SK-N-SH treated with all-trans-retinoic acid at 6 μM for 48 hours (cell line): ENCODE results near the gene KPNA6.

Experiments
- ARNTL ChIP-seq: fragments of 450-650 bp; formaldehyde crosslinking; IDR thresholded peaks from 2 replicates; pipeline ENCODE4 v1.5.0; 2020; ENCODE audit warnings: low read depth, mild to moderate bottlenecking, moderate library complexity, borderline replicate concordance
- CSDC2 ChIP-seq: fragments of 250-450 bp; sonication (Bioruptor Pico); IDR thresholded peaks from 2 replicates; pipeline ENCODE4 v1.5.0; 2020; ENCODE audit warnings: mild to moderate bottlenecking, moderate library complexity
- GLIS3 ChIP-seq: fragments of 250-450 bp; sonication (Bioruptor Pico); IDR thresholded peaks from 2 replicates; pipeline ENCODE4 v1.5.0; 2020; ENCODE audit warnings: mild to moderate bottlenecking, moderate library complexity
- PPARA ChIP-seq: fragments of 250-450 bp; sonication (Bioruptor Pico); IDR thresholded peaks from 2 replicates; pipeline ENCODE4 v1.5.0; 2020; ENCODE audit warnings: mild to moderate bottlenecking, borderline replicate concordance
- RARB ChIP-seq: fragments of 250-450 bp; sonication (Bioruptor Pico); IDR thresholded peaks from 2 replicates; pipeline ENCODE4 v1.8.0; 2021; ENCODE audit warnings: mild to moderate bottlenecking, moderate library complexity
- TCF4 ChIP-seq: fragments of 250-450 bp; sonication (Bioruptor Pico); IDR thresholded peaks from 2 replicates; pipeline ENCODE4 v1.8.0; 2021; ENCODE audit warnings: mild to moderate bottlenecking, moderate library complexity, borderline replicate concordance
- ZFP3 ChIP-seq: fragments of 250-450 bp; sonication (Bioruptor Pico); IDR thresholded peaks from 2 replicates; pipeline ENCODE4 v1.5.0; 2020; ENCODE audit warnings: mild to moderate bottlenecking, moderate library complexity
- ZNF70 ChIP-seq: fragments of 450-650 bp; formaldehyde crosslinking; IDR thresholded peaks from 2 replicates; pipeline ENCODE4 v1.5.0; 2020; ENCODE audit warnings: mild to moderate bottlenecking, moderate library complexity
- ZNF8 ChIP-seq: fragments of 450-650 bp; formaldehyde crosslinking; IDR thresholded peaks from 2 replicates; pipeline ENCODE4 v1.5.0; 2020; ENCODE audit warnings: mild to moderate bottlenecking, moderate library complexity
- TF ChIP-seq, protein P1 (sequence below): fragments of 250-450 bp; sonication (Bioruptor Pico); IDR thresholded peaks from 2 replicates; pipeline ENCODE4 v1.8.0; 2020; ENCODE audit warnings: mild to moderate bottlenecking, moderate library complexity, borderline replicate concordance
- TF ChIP-seq, protein P2 (sequence below): fragments of 250-450 bp; sonication (Bioruptor Pico); IDR thresholded peaks from 2 replicates; pipeline ENCODE4 v1.8.0; 2021; ENCODE audit warnings: low read depth, mild to moderate bottlenecking, moderate library complexity, borderline replicate concordance

DNA sequence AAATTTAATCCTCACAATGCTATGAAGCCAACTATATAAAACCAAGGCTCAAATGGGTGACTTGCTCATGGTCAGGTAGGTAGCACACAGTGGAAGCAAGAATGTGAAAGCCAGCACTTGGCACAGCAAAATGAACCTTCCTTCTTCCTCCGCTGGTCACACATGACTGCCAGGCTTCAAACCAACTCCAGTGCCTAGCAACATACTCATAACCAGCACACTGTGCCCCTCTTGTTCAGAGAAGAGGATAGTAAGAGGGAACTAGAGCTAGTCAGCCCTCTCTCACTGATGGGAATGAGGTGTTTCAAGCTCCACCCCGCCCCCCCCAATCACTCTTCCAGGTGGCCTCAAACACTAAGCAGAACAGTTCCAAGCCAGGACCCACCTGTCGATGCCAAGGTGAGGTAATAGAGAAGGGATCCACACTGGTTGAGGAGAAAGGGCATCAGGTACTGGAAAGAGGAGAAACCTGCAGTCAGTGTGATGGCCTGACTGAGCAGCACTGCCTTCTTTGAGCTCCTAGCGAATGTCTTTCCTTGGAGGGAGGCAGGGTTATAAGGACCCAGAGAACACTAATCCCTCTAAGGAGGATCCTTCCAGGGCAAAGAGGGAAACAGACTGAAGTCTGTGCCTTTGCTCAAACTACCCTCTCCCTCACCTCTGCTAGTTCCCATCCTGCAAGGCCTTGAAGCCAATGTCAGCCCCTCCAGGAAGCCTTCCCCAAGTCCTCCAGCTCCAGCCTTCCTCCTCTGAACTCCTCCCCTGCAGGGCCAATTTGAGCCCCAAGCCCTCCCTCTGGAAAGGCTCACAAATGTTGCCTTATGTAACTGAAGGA is 113.1 kb downstream of the KPNA6 start:
- TF ChIP-seq ZFP3: no peak
- no peak for TF ChIP-seq ZNF8 (CRISPR knock-in tag)
- TF ChIP-seq GLIS3: no peak
- TF ChIP-seq, protein P1, sequence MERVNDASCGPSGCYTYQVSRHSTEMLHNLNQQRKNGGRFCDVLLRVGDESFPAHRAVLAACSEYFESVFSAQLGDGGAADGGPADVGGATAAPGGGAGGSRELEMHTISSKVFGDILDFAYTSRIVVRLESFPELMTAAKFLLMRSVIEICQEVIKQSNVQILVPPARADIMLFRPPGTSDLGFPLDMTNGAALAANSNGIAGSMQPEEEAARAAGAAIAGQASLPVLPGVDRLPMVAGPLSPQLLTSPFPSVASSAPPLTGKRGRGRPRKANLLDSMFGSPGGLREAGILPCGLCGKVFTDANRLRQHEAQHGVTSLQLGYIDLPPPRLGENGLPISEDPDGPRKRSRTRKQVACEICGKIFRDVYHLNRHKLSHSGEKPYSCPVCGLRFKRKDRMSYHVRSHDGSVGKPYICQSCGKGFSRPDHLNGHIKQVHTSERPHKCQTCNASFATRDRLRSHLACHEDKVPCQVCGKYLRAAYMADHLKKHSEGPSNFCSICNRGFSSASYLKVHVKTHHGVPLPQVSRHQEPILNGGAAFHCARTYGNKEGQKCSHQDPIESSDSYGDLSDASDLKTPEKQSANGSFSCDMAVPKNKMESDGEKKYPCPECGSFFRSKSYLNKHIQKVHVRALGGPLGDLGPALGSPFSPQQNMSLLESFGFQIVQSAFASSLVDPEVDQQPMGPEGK: no peak
- TF ChIP-seq TCF4 (CRISPR knock-in tag): no peak
- no peak for TF ChIP-seq ZNF70 (CRISPR knock-in tag)
- TF ChIP-seq, protein P2, sequence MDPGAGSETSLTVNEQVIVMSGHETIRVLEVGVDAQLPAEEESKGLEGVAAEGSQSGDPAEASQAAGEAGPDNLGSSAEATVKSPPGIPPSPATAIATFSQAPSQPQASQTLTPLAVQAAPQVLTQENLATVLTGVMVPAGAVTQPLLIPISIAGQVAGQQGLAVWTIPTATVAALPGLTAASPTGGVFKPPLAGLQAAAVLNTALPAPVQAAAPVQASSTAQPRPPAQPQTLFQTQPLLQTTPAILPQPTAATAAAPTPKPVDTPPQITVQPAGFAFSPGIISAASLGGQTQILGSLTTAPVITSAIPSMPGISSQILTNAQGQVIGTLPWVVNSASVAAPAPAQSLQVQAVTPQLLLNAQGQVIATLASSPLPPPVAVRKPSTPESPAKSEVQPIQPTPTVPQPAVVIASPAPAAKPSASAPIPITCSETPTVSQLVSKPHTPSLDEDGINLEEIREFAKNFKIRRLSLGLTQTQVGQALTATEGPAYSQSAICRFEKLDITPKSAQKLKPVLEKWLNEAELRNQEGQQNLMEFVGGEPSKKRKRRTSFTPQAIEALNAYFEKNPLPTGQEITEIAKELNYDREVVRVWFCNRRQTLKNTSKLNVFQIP (CRISPR knock-in tag): no peak
- no peak for TF ChIP-seq CSDC2 (CRISPR knock-in tag)
- TF ChIP-seq RARB (CRISPR knock-in tag): no peak
- TF ChIP-seq PPARA (CRISPR knock-in tag): no peak
- TF ChIP-seq ARNTL (CRISPR knock-in tag): no peak
